ENCODE measurements around the gene ILK.

ILK gene

GRCh38 chr11:6657346-6657745 lies 53.8 kb downstream of the ILK start:
- DNase-seq (ENCODE audit: low read depth), result no peak

GRCh38 chr11:6658647-6659046 lies 55.1 kb downstream of the ILK start:
- no peak for DNase-seq (ENCODE audit: low read depth)

All from HS-5 (cell line).